Measurements from ENCODE around the gene CACNA1G. TPM values are rescaled to one million over a fixed set of nuclear protein-coding genes. Genes with fewer than 3 reads are reported as not detected.

CACNA1G gene
- total RNA-seq, 1 donor from 2014 or later = 0.27 TPM

DNA sequence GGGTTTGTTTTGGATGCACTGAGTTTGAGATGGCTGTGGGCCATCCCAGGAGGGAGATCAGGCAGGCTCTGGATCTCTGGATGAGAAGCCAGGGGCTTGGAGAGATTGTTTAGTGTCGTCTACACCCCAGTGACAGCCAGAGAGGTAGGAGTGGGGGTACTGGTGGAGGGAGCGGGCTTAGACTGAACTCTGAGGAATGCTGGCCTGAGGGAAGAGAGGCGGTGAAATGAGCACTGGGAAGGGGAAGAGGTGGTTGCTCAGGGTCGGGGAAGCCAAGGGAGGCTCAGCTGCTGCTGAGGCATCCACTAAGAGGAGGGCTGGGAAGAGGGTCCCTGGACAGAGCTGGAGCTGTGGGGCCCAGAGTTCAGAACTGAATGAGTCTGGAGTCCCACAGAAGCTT is 23.6 kb downstream of the CACNA1G start:
- H4K20me1 ChIP-seq (ENCODE audit: insufficient read depth, low read length) = no peaks in the 10 kb centered on the region
- no peak overlapping the region for H3K9ac ChIP-seq (ENCODE audit: low read length)
- peaks cover 10% of the 10 kb centered on the region for H3K9me3 Mint-ChIP-seq (ENCODE audit: unreplicated experiment)
- no peak overlapping the region for H3K27ac ChIP-seq (ENCODE audit: low read depth, low read length)
- FAIRE-seq = no peak
- no peak overlapping the region for H2AFZ ChIP-seq (ENCODE audit: low read depth, low read length)
- H3K27me3 Mint-ChIP-seq (ENCODE audit: low read depth, unreplicated experiment) = peaks cover 68% of the 10 kb centered on the region
- no peaks in the 10 kb centered on the region for H3K36me3 ChIP-seq (ENCODE audit: insufficient read depth, low read length)
- H3K4me3 Mint-ChIP-seq (ENCODE audit: unreplicated experiment) = no peak overlapping the region
- peaks cover 2% of the 10 kb centered on the region for H3K4me1 Mint-ChIP-seq (ENCODE audit: low read depth, unreplicated experiment)
- no peak for DNase-seq (ENCODE audit: low read depth)
- H3K4me1 ChIP-seq (ENCODE audit: insufficient read depth, low read length) = no peaks in the 10 kb centered on the region
- no peaks in the 10 kb centered on the region for H3K79me2 ChIP-seq (ENCODE audit: insufficient read depth, low read length)
- no peaks in the 10 kb centered on the region for H3K9me3 ChIP-seq (ENCODE audit: insufficient read depth, low read depth, low read length)
- H3K36me3 Mint-ChIP-seq (ENCODE audit: low read depth, unreplicated experiment) = peaks cover 3% of the 10 kb centered on the region
- H3K4me2 ChIP-seq (ENCODE audit: low read length) = no peak overlapping the region
- H3K27me3 ChIP-seq (ENCODE audit: insufficient read depth, low read length) = peaks cover under 1% of the 10 kb centered on the region
- no peak overlapping the region for H3K4me3 ChIP-seq (ENCODE audit: insufficient read depth, low read depth, low read length)
- peak overlapping the region; percentile 36 for H3K27ac Mint-ChIP-seq (ENCODE audit: unreplicated experiment)
- TF ChIP-seq, protein P1, sequence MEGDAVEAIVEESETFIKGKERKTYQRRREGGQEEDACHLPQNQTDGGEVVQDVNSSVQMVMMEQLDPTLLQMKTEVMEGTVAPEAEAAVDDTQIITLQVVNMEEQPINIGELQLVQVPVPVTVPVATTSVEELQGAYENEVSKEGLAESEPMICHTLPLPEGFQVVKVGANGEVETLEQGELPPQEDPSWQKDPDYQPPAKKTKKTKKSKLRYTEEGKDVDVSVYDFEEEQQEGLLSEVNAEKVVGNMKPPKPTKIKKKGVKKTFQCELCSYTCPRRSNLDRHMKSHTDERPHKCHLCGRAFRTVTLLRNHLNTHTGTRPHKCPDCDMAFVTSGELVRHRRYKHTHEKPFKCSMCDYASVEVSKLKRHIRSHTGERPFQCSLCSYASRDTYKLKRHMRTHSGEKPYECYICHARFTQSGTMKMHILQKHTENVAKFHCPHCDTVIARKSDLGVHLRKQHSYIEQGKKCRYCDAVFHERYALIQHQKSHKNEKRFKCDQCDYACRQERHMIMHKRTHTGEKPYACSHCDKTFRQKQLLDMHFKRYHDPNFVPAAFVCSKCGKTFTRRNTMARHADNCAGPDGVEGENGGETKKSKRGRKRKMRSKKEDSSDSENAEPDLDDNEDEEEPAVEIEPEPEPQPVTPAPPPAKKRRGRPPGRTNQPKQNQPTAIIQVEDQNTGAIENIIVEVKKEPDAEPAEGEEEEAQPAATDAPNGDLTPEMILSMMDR (IDR thresholded peaks at IDR 0.05; ENCODE audit: insufficient read depth, low read depth, low read length) = no peak
- no peak for TF ChIP-seq EZH2 (IDR thresholded peaks at IDR 0.05; ENCODE audit: insufficient read depth, low read length)

DNA sequence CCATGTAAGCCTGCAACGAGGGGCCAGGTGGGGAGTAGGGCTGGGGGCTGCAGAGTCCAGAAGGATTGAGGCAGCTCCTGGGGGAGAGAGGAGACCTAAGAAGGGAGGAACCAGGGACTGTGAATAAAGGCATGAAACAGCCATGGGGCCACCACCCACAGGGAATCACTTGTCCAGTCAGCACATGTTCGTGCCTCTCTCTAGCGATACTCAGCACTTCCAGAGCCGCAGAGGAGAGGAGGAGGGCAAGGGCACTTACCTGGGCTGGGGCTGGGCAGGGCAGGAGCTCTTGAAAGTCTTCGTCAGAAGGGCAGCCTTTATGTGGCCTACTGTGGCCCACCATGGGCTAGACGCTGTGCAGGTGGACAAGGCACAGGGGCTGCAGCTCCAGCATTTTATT is 24.2 kb downstream of the CACNA1G start:
- DNase-seq (ENCODE audit: low read depth) (no peak), FAIRE-seq (no peak)
- TF ChIP-seq EZH2 (IDR thresholded peaks at IDR 0.05; ENCODE audit: insufficient read depth, low read length) = no peak
- TF ChIP-seq, protein P1 (IDR thresholded peaks at IDR 0.05; ENCODE audit: insufficient read depth, low read depth, low read length) = no peak
- no peaks in the 10 kb centered on the region for H3K27me3 ChIP-seq (ENCODE audit: insufficient read depth, low read length)
- Mint-ChIP-seq H3K4me1 (ENCODE audit: low read depth, unreplicated experiment) (peaks cover 4% of the 10 kb centered on the region), H3K27me3 (ENCODE audit: low read depth, unreplicated experiment) (peaks cover 71% of the 10 kb centered on the region), H3K9me3 (ENCODE audit: unreplicated experiment) (peaks cover 10% of the 10 kb centered on the region), H3K4me3 (ENCODE audit: unreplicated experiment) (no peak overlapping the region), H3K27ac (ENCODE audit: unreplicated experiment) (no peak overlapping the region), H3K36me3 (ENCODE audit: low read depth, unreplicated experiment) (peaks cover 3% of the 10 kb centered on the region)
- no peaks in the 10 kb centered on the region for H3K79me2 ChIP-seq (ENCODE audit: insufficient read depth, low read length)
- no peaks in the 10 kb centered on the region for H3K36me3 ChIP-seq (ENCODE audit: insufficient read depth, low read length)
- no peaks in the 10 kb centered on the region for H3K9me3 ChIP-seq (ENCODE audit: insufficient read depth, low read depth, low read length)
- H3K4me2 ChIP-seq (ENCODE audit: low read length) = no peak overlapping the region
- no peak overlapping the region for H3K27ac ChIP-seq (ENCODE audit: low read depth, low read length)
- no peak overlapping the region for H3K9ac ChIP-seq (ENCODE audit: low read length)
- peaks cover 4% of the 10 kb centered on the region for H3K4me1 ChIP-seq (ENCODE audit: insufficient read depth, low read length)
- no peak overlapping the region for H2AFZ ChIP-seq (ENCODE audit: low read depth, low read length)
- no peak overlapping the region for H3K4me3 ChIP-seq (ENCODE audit: insufficient read depth, low read depth, low read length)
- H4K20me1 ChIP-seq (ENCODE audit: insufficient read depth, low read length) = no peaks in the 10 kb centered on the region

DNA sequence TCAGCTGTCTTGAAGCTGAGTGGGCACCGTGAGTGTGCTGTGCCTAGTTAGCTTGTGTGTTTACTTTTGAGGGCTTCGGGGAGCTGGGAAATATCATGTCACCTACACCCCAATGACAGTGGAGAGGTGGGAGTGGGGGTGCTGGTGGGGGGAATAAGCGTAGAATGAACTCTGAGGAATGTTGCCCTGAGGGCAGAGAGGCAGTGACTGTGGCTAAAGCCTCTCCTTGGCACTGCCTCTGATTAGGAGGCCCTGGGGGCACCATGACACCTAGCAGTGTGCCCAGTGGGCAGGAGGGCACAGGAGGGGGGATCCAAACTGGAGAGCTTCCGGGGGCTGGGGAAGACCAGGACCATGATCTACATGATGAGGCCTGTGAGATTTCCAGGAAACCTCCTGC is 24.8 kb downstream of the CACNA1G start:
- no peak overlapping the region for H3K27ac ChIP-seq (ENCODE audit: low read depth, low read length)

More for the DNA sequence above, 24.8 kb downstream of the CACNA1G start:
- Mint-ChIP-seq H3K36me3 (ENCODE audit: low read depth, unreplicated experiment) (peaks cover 3% of the 10 kb centered on the region), H3K4me3 (ENCODE audit: unreplicated experiment) (no peak overlapping the region), H3K27me3 (ENCODE audit: low read depth, unreplicated experiment) (peaks cover 71% of the 10 kb centered on the region), H3K9me3 (ENCODE audit: unreplicated experiment) (peaks cover 10% of the 10 kb centered on the region), H3K27ac (ENCODE audit: unreplicated experiment) (no peak overlapping the region), H3K4me1 (ENCODE audit: low read depth, unreplicated experiment) (peaks cover 6% of the 10 kb centered on the region)
- Histone ChIP-seq H2AFZ (ENCODE audit: low read depth, low read length) (no peak overlapping the region), H3K4me2 (ENCODE audit: low read length) (no peak overlapping the region), H3K79me2 (ENCODE audit: insufficient read depth, low read length) (no peaks in the 10 kb centered on the region), H3K27me3 (ENCODE audit: insufficient read depth, low read length) (no peaks in the 10 kb centered on the region), H3K4me3 (ENCODE audit: insufficient read depth, low read depth, low read length) (no peak overlapping the region), H4K20me1 (ENCODE audit: insufficient read depth, low read length) (no peaks in the 10 kb centered on the region), H3K9me3 (ENCODE audit: insufficient read depth, low read depth, low read length) (no peaks in the 10 kb centered on the region), H3K4me1 (ENCODE audit: insufficient read depth, low read length) (peaks cover 5% of the 10 kb centered on the region), H3K9ac (ENCODE audit: low read length) (no peak overlapping the region), H3K36me3 (ENCODE audit: insufficient read depth, low read length) (no peaks in the 10 kb centered on the region)
- FAIRE-seq (no peak), DNase-seq (ENCODE audit: low read depth) (no peak)
- no peak for TF ChIP-seq EZH2 (IDR thresholded peaks at IDR 0.05; ENCODE audit: insufficient read depth, low read length)
